HTERT RPE-1 (cell line): ENCODE measurements around the gene FGF18.
"Not testable (repeated sequence)": the region's sequence is repeated elsewhere in the genome, so short reads cannot be mapped to it uniquely, and the experiment has no call there.

Experiments used
- in situ Hi-C: fragments of 300-500 bp; cut with MboI; formaldehyde crosslinking; loops from 4 replicates; pipeline ENCODE4 v1.14.3; 2020; ENCODE audit warnings: low sequenced_read_pairs

Gene FGF18

GRCh38 chr5:171494452-171495121 lies 75.1 kb downstream of the FGF18 start:
- in situ Hi-C loops, result no loop called here

- in situ Hi-C loops, result no loop called here
These were observed 75.8 kb downstream of the FGF18 start for GRCh38 chr5:171495122-171495700.

GRCh38 chr5:171496456-171496855 lies 77.0 kb downstream of the FGF18 start:
- in situ Hi-C loops, result no loop called here

- in situ Hi-C loops, result not testable (repeated sequence)
These were observed 78.0 kb downstream of the FGF18 start for GRCh38 chr5:171497494-171497893.

DNA sequence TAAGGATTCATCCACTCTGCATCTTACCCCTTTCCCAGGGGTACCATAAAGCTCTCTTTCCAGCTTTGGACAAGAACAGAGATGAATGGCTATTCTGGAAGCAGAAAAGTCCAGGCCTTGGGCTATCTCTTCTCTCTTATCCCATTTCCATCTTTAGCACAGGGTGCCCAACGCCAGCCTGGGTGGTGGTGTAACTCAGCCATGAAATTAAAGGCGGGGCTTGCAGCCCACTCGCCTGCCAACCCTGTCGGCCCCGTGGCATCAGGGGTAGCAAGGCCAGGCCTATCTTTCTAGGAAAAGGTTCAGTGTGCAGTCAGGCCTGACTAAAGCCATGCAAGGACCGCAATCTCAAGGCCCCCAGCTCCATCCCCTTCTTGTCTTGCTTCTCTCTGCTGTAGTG lies 78.7 kb downstream of the FGF18 start:
- in situ Hi-C loops, result no loop called here

GRCh38 chr5:171499611-171500010 lies 80.2 kb downstream of the FGF18 start:
- in situ Hi-C loops, result no loop called here

GRCh38 chr5:171505473-171506043 lies 86.1 kb downstream of the FGF18 start:
- in situ Hi-C loops, result no loop called here

GRCh38 chr5:171506951-171507350 lies 87.5 kb downstream of the FGF18 start:
- in situ Hi-C loops, result no loop called here
